Heart right ventricle (tissue), 16 donors: ENCODE results near the gene OTOS. TPM values are rescaled to one million over a fixed set of nuclear protein-coding genes. Genes with fewer than 3 reads are reported as not detected.

Experiments used
- ATAC-seq, 8 donors: fragments of 200-7000 bp; cut with Tn5 transposase; one replicate each; pipeline ENCODE4 v1.9.1; 2020; ENCODE audit warnings: mild to moderate bottlenecking in 8 of 8, moderate library complexity in 8 of 8, moderate number of reproducible peaks in 1 of 8
- DNase-seq, 2 donors: peaks; one replicate each; pipeline ENCODE4 v3.0.0-alpha.2; 2020
- H3K27ac ChIP-seq, 10 donors: fragments of 200-600 bp; sonication (generic) in 2 of 10; one replicate each; pipeline versions ENCODE4 v1.5.0 to v1.8.0; 2020 to 2022; ENCODE audit warnings: mild to moderate bottlenecking in 3 of 10
- H3K27me3 ChIP-seq, 7 donors: fragments of 200-600 bp; one replicate each; pipeline ENCODE4 v1.8.0; 2021 to 2022; ENCODE audit warnings: mild to moderate bottlenecking in 2 of 7
- H3K36me3 ChIP-seq, 9 donors: fragments of 200-600 bp; sonication (generic) in 1 of 9; one replicate each; pipeline versions ENCODE4 v1.5.0 to v1.8.0; 2020 to 2022; ENCODE audit warnings: mild to moderate bottlenecking in 2 of 9
- H3K4me1 ChIP-seq, 9 donors: fragments of 200-600 bp; sonication (generic) in 1 of 9; one replicate each; pipeline versions ENCODE4 v1.5.0 to v1.8.0; 2020 to 2022; ENCODE audit warnings: mild to moderate bottlenecking in 4 of 9
- H3K4me3 ChIP-seq, 10 donors: fragments of 200-600 bp; sonication (generic) in 2 of 10; one replicate each; pipeline versions ENCODE4 v1.5.0 to v1.8.0; 2020 to 2022; ENCODE audit warnings: mild to moderate bottlenecking in 7 of 10, moderate library complexity in 2 of 10
- H3K9me3 ChIP-seq, 11 donors: fragments of 200-600 bp in 10 of 11; sonication (generic) in 2 of 11; one replicate each; pipeline versions ENCODE4 v1.5.0 to v1.8.0; 2013 to 2022; ENCODE audit warnings: mild to moderate bottlenecking in 2 of 11, control low read depth in 1 of 11, moderate library complexity in 1 of 11
- CTCF ChIP-seq, 9 donors: fragments of 200-600 bp; sonication (generic) in 2 of 9; IDR thresholded peaks; one replicate each; pipeline versions ENCODE4 v1.5.0 to v1.8.0; 2021 to 2022; ENCODE audit warnings: antibody characterized with exemption in 9 of 9, mild to moderate bottlenecking in 5 of 9, moderate library complexity in 1 of 9
- WGBS, 2 donors: extraction: QIAGEN DNeasy Blood & Tissue Kit; methylation state at CpG; one replicate each; pipeline ENCODE4 v1.1.7; 2013; ENCODE audit warnings: inconsistent platforms in 1 of 2; 5-methylcytosine and 5-hydroxymethylcytosine counted together
- intact Hi-C, 10 donors: fragments of 100-400 bp; cut with DNase I; formaldehyde crosslinking; loops; one replicate each; pipeline versions ENCODE4 v1.11.1 to v1.14.2; 2022
- polyA plus RNA-seq, 2 donors: library from polyadenylated mRNA; stranded (reverse); fragments of 200-250 nt; gene quantifications; one replicate each; pipeline ENCODE4 v1.2.3, GENCODE V29; 2013
- total RNA-seq, 10 donors: library from RNA; stranded (reverse); fragmentation: NEBNext Ultra II Directional in 3 of 10; extraction: Animal tissue kit (Norgen Biotek cat#: 25700) in 3 of 10; gene quantifications; one replicate each; pipeline versions ENCODE4 v1.2.1 to v1.2.4, GENCODE V29; 2021 to 2023
- donor health status: Arrhythmogenic right ventricular cardiomyopathy.
- donor health status: ischemic (EF 13 %, LVEDD 7.1; RV severe dilation, severe dysfunction).
- donor health status: healthy with polysubstance abuse.
- donor health status: DM: no; HTN: yes; CAD: no.
- donor health status: DM: no; HTN: no; CAD: no.
- donor health status: ischemic (EF 25% LVEDD 6.9; RV normal size, moderate dysfunction).
- donor health status: ischemic (EF 25% LVEDD 5.7; RV mildly dilated, moderate dysfunction).
- donor health status: healthy.
- donor health status: DM: yes; HTN: yes; CAD: no.
- donor health status: Ischemic cardiomyopathy.
- donor health status: ischemic (EF 35%, LVEDD 5.7; RV mildly dilated, moderate dysfunction).
- donor health status: nonischemic (EF 11% LVEDD 7.7; RV severe dilation, severe dysfunction).
- donor health status: DM: yes; HTN: yes; CAD: no.
- donor health status: PGD.
- donor health status: ischemic (EF 29% LVEDD 5.4; RV normal size, mild dysfunction).
- donor health status: nonischemic (EF 23%, LVEDD 6.1; RV moderate dilation, normal function).

OTOS gene
- total and polyA plus RNA-seq, 12 donors: not detected

- H3K9me3 ChIP-seq: no peaks in the 10 kb centered on the region
- no peak for TF ChIP-seq CTCF (IDR thresholded peaks at IDR 0.05)
- no peak overlapping the region for H3K4me3 ChIP-seq
- no peak overlapping the region for H3K27ac ChIP-seq
- no peaks in the 10 kb centered on the region for H3K27me3 ChIP-seq
- no peak for ATAC-seq
- peaks cover 0 to 37% (median 19%) of the 10 kb centered on the region in 9 donors for H3K36me3 ChIP-seq
- DNase-seq: no peak
- no peaks in the 10 kb centered on the region for H3K4me1 ChIP-seq
- intact Hi-C loops: no loop called here
- WGBS, 2 donors: 96 to 98% methylated on average over 8 of the region's 8 CpGs
Measured at GRCh38 chr2:240124651-240125030, 15.8 kb downstream of the OTOS start.

- intact Hi-C loops: no loop called here
- Histone ChIP-seq H3K27ac (no peak overlapping the region), H3K36me3 (peaks cover 0 to 31% (median 13%) of the 10 kb centered on the region in 9 donors), H3K27me3 (no peaks in the 10 kb centered on the region), H3K9me3 (peaks cover 0 to 4% (median 0%) of the 10 kb centered on the region in 11 donors), H3K4me3 (no peak overlapping the region), H3K4me1 (no peaks in the 10 kb centered on the region)
- WGBS, 2 donors: 91% methylated on average over 24 of the region's 24 CpGs
- no peak for TF ChIP-seq CTCF (IDR thresholded peaks at IDR 0.05)
- DNase-seq (no peak), ATAC-seq (no peak)
Measured at GRCh38 chr2:240123821-240124650, 16.4 kb downstream of the OTOS start.

DNA sequence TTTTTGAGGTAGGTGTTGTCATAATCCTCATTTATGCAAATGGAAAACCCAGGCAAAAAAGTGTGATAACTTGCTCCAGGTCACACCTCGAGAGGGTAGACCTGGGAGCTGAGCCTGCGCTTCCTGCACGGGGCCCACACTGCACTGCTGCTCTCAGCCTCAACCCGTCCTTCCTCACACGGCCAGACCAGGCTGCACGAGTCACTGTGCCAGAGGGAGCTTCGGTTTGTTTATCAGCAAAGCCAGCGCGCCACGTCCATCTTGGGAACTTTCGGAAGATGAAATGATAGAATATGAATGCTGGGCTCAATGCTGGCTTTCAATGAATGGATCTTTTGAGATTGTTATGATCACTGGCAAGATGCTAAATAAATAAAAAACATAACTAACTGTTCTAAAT, 18.8 kb downstream of the OTOS start:
- H3K4me3 ChIP-seq: no peak overlapping the region
- intact Hi-C loops: no loop called here
- no peak for ATAC-seq
- no peak for TF ChIP-seq CTCF (IDR thresholded peaks at IDR 0.05)
- H3K27me3 ChIP-seq: peaks cover 0 to 2% (median 0%) of the 10 kb centered on the region in 7 donors
- no peaks in the 10 kb centered on the region for H3K4me1 ChIP-seq
- H3K27ac ChIP-seq: no peak overlapping the region
- 65 to 68% methylated on average over 11 of the region's 11 CpGs for WGBS, 2 donors
- peaks cover 0 to 11% (median 0%) of the 10 kb centered on the region in 9 donors for H3K36me3 ChIP-seq
- peaks cover 0 to 20% (median 0%) of the 10 kb centered on the region in 11 donors for H3K9me3 ChIP-seq
- no peak for DNase-seq

DNA sequence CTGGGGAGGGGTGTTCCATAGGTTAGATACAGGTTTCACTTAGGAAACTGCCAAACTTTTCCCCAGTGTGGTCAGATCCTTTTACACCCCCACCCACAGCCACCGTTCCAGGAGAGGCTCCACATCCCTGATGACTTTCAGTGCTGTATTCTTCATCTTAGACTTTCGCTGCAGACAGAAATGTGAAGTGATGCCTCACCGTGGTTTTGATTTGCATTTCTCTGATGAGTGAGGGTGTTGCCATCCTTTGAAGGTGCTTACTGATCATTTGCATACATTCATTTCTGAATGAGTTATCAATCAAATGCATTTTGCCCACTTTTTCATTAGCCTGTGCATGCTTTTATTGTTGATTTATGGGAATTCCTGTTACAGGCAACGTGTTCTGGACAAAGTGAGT, 19.3 kb downstream of the OTOS start:
- Histone ChIP-seq H3K4me1 (no peaks in the 10 kb centered on the region), H3K36me3 (peaks cover 0 to 7% (median 0%) of the 10 kb centered on the region in 9 donors), H3K27me3 (peaks cover 0 to 6% (median 0%) of the 10 kb centered on the region in 7 donors), H3K9me3 (peaks cover 0 to 20% (median 0%) of the 10 kb centered on the region in 11 donors), H3K4me3 (no peak overlapping the region), H3K27ac (no peak overlapping the region)
- no peak for TF ChIP-seq CTCF (IDR thresholded peaks at IDR 0.05)
- intact Hi-C loops: no loop called here
- ATAC-seq (no peak), DNase-seq (no peak)
- 69 to 76% methylated on average over 4 of the region's 4 CpGs for WGBS, 2 donors
